Adrenal gland (tissue), 5 donors: ENCODE data around the gene UVSSA.

Experiments
- POLR2A ChIP-seq, 2 donors: fragments of 450-650 bp; IDR thresholded peaks; one replicate each; pipeline ENCODE4 v1.6.1; 2017; ENCODE audit warnings: antibody characterized with exemption in 2 of 2, mild to moderate bottlenecking in 2 of 2, moderate library complexity in 1 of 2
- TF ChIP-seq, protein P1 (sequence below), 6 experiments: fragments of 450-650 bp in 4 of 6; fragments of 200-600 bp in 2 of 6; sonication (generic) in 1 of 6; IDR thresholded peaks; 1 replicate in 5 of 6; 2 replicates in 1 of 6; pipeline versions ENCODE4 v1.5.1 to v1.8.0; 2016 to 2021; ENCODE audit warnings: antibody characterized with exemption in 6 of 6, mild to moderate bottlenecking in 2 of 6, moderate library complexity in 1 of 6
- donor health status: DM: no; HTN: no; CAD: no.

DNA sequence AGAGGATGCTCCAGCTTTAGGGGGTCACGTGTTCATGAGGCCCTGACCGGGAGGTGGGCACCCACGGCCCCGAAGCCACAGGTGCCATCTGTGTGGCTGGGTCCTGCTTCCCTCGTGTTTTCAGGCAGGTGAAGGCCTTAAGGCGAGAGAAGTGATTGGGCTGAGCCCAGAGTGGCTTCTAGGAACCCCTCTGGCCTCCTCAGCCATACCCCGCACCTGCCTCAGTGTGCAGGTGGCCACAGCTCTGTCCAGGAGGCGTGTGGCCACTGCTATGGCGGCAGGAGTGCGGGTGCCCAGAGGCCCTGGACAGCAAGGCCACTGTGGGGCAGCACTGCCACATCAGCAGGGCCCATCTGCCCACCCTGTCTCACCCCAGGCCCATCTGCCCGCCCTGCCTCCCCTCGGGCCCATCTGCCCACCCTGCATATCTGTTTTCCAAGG is 34.2 kb downstream of the UVSSA start:
- TF ChIP-seq, protein P1, sequence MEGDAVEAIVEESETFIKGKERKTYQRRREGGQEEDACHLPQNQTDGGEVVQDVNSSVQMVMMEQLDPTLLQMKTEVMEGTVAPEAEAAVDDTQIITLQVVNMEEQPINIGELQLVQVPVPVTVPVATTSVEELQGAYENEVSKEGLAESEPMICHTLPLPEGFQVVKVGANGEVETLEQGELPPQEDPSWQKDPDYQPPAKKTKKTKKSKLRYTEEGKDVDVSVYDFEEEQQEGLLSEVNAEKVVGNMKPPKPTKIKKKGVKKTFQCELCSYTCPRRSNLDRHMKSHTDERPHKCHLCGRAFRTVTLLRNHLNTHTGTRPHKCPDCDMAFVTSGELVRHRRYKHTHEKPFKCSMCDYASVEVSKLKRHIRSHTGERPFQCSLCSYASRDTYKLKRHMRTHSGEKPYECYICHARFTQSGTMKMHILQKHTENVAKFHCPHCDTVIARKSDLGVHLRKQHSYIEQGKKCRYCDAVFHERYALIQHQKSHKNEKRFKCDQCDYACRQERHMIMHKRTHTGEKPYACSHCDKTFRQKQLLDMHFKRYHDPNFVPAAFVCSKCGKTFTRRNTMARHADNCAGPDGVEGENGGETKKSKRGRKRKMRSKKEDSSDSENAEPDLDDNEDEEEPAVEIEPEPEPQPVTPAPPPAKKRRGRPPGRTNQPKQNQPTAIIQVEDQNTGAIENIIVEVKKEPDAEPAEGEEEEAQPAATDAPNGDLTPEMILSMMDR (IDR thresholded peaks at IDR 0.05), result no peak
- TF ChIP-seq POLR2A (IDR thresholded peaks at IDR 0.05), result no peak
